Astrocyte of the spinal cord (primary cell): ENCODE results near the gene TPH2.

Source experiments
- DNase-seq: peaks from one replicate; pipeline ENCODE4 v3.0.0; 2011; ENCODE audit warnings: low read depth, low spot score
- H3K4me3 ChIP-seq: 2 replicates; pipeline ENCODE4 v1.5.1; 2011; ENCODE audit warnings: low read depth, mild to moderate bottlenecking, low read length, moderate library complexity
- CTCF ChIP-seq: IDR thresholded peaks from 2 replicates; pipeline ENCODE4 v1.5.1; 2012; ENCODE audit warnings: low read depth, mild to moderate bottlenecking, low read length, inconsistent platforms
- in situ Hi-C: cut with HindIII; loops from 2 replicates; pipeline ENCODE4 v1.10.0; 2017; ENCODE audit warnings: low sequenced_read_pairs

TPH2 gene

GRCh38 chr12:71954861-71955260 is 16.2 kb downstream of the TPH2 start:
- in situ Hi-C loops = no loop called here
- no peak overlapping the region for H3K4me3 ChIP-seq
- no peak for TF ChIP-seq CTCF
- no peak for DNase-seq

GRCh38 chr12:71955970-71956369 is 17.3 kb downstream of the TPH2 start:
- in situ Hi-C loops = no loop called here
- no peak overlapping the region for H3K4me3 ChIP-seq
- TF ChIP-seq CTCF = no peak
- peak; percentile 14 for DNase-seq

- H3K4me3 ChIP-seq = no peak overlapping the region
- no peak for TF ChIP-seq CTCF
- DNase-seq = peak; percentile 28
Observed at GRCh38 chr12:71958056-71958455, 19.4 kb downstream of the TPH2 start.

GRCh38 chr12:71958457-71958856 is 19.8 kb downstream of the TPH2 start:
- DNase-seq = peak; percentile 10
- in situ Hi-C loops = no loop called here
- no peak overlapping the region for H3K4me3 ChIP-seq
- TF ChIP-seq CTCF = no peak

More at GRCh38 chr12:71958056-71958455, 19.4 kb downstream of the TPH2 start:
- in situ Hi-C loops = no loop called here

- in situ Hi-C loops = no loop called here
- no peak for TF ChIP-seq CTCF
- no peak overlapping the region for H3K4me3 ChIP-seq
- peak; percentile 66 for DNase-seq
Observed at GRCh38 chr12:71958993-71959578, 20.4 kb downstream of the TPH2 start.

GRCh38 chr12:71967211-71967610 is 28.6 kb downstream of the TPH2 start:
- TF ChIP-seq CTCF = no peak
- in situ Hi-C loops = no loop called here
- H3K4me3 ChIP-seq = no peak overlapping the region
- DNase-seq = no peak
